Measurements from ENCODE around the gene ANKRD44.

DNA sequence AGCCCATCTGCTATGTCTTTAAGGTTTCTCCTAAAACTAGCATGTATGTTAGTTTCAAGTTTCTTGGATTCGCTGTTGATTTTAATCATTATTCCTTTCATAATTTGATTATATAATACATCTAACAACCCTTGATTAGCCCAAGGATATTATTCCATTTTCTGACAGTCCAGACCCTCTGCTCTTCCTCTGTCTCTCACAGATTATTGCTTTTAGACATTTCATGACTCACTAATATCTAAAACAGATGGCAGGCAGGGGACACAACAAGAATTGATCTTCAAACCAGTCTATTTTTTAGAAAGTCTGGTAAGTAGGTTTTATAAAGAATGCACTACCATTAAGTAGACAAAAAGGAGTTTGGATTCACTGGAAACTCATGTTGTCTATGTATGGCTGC, 162.2 kb downstream of the ANKRD44 start:
- TF ChIP-seq POLR2A (IDR thresholded peaks at IDR 0.05; ENCODE audit: extremely low read depth, insufficient read length) (no peak), MYC (IDR thresholded peaks at IDR 0.05; ENCODE audit: low read depth, low read length) (no peak)
- TF ChIP-seq, protein P1, sequence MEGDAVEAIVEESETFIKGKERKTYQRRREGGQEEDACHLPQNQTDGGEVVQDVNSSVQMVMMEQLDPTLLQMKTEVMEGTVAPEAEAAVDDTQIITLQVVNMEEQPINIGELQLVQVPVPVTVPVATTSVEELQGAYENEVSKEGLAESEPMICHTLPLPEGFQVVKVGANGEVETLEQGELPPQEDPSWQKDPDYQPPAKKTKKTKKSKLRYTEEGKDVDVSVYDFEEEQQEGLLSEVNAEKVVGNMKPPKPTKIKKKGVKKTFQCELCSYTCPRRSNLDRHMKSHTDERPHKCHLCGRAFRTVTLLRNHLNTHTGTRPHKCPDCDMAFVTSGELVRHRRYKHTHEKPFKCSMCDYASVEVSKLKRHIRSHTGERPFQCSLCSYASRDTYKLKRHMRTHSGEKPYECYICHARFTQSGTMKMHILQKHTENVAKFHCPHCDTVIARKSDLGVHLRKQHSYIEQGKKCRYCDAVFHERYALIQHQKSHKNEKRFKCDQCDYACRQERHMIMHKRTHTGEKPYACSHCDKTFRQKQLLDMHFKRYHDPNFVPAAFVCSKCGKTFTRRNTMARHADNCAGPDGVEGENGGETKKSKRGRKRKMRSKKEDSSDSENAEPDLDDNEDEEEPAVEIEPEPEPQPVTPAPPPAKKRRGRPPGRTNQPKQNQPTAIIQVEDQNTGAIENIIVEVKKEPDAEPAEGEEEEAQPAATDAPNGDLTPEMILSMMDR (IDR thresholded peaks at IDR 0.05; ENCODE audit: low read depth, low read length): no peak
- TF ChIP-seq, protein P2, sequence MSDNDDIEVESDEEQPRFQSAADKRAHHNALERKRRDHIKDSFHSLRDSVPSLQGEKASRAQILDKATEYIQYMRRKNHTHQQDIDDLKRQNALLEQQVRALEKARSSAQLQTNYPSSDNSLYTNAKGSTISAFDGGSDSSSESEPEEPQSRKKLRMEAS (IDR thresholded peaks at IDR 0.05; ENCODE audit: low read depth, low read length): no peak

All from NB4 (cell line).